GM10248 (cell line): ENCODE measurements around the gene PLD6.
"Not testable (repeated sequence)": the region's sequence is repeated elsewhere in the genome, so short reads cannot be mapped to it uniquely, and the experiment has no call there.

Source experiments
- CTCF ChIA-PET: fragments of 300-600 bp; sonication (Branson Sonifier 250); formaldehyde crosslinking; extraction: SDS; loops from one replicate; lab custom pipeline; 2021; ENCODE audit warnings: antibody characterized with exemption; lab: Yijun Ruan, JAX
- POLR2A ChIA-PET: fragments of 350-650 bp; sonication (Branson Sonifier 250); formaldehyde crosslinking; extraction: SDS; loops from one replicate; lab custom pipeline; 2020; ENCODE audit warnings: antibody characterized with exemption; lab: Yijun Ruan, JAX
- DNase-seq: peaks from one replicate; pipeline ENCODE4 v3.0.0; 2012; ENCODE audit errors: extremely low spot score
- TF ChIP-seq, protein P1 (sequence below): IDR thresholded peaks from 2 replicates; pipeline ENCODE4 v1.5.1; 2012; ENCODE audit warnings: mild to moderate bottlenecking, low read depth; ENCODE audit errors: extremely low read depth, missing control alignments, control extremely low read depth

PLD6 gene

DNA sequence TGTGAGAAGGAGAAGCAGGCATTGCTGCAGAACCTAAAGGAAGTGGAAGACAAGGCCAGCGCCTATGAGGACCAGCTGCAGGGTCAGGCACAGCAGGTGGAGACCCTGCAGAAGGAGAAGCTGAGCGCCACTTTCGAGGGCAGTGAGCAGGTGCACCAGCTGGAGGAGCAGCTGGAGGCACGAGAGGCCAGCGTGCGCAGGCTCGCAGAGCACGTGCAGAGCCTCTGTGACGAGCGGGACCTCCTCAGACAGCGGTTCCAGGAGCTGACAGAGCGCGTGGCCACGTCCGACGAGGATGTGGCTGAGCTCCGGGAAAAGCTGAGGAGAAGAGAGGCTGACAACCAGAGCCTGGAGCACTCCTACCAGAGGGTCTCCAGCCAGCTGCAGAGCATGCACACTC lies 41.5 kb downstream of the PLD6 start:
- ChIA-PET CTCF (interaction anchor here (1.0 to 1.7 kb wide), 3 partner anchors 12 to 23 kb away, joined by 3 to 4 read pairs (median 3); no protein-coding TSS in a partner anchor), POLR2A (no interaction called here)
- TF ChIP-seq, protein P1, sequence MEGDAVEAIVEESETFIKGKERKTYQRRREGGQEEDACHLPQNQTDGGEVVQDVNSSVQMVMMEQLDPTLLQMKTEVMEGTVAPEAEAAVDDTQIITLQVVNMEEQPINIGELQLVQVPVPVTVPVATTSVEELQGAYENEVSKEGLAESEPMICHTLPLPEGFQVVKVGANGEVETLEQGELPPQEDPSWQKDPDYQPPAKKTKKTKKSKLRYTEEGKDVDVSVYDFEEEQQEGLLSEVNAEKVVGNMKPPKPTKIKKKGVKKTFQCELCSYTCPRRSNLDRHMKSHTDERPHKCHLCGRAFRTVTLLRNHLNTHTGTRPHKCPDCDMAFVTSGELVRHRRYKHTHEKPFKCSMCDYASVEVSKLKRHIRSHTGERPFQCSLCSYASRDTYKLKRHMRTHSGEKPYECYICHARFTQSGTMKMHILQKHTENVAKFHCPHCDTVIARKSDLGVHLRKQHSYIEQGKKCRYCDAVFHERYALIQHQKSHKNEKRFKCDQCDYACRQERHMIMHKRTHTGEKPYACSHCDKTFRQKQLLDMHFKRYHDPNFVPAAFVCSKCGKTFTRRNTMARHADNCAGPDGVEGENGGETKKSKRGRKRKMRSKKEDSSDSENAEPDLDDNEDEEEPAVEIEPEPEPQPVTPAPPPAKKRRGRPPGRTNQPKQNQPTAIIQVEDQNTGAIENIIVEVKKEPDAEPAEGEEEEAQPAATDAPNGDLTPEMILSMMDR, result no peak
- DNase-seq, result no peak

DNA sequence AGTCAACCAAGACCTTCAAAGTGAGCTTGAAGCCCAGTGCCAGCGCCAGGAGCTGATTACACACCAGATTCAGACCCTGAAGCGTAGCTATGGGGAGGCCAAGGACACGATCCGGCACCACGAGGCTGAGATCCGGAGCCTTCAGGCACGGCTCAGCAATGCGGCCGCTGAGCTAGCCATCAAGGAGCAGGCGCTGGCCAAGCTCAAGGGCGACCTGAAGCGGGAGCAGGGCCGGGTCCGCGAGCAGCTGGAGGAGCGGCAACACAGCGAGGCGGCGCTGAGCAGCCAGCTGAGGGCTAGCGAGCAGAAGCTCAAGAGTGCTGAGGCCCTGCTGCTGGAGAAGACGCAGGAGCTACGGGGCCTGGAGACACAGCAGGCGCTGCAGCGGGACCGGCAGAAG lies 42.0 kb downstream of the PLD6 start:
- TF ChIP-seq, protein P1, result no peak
- ChIA-PET CTCF (interaction anchor here (0.9 to 1.7 kb wide), 3 partner anchors 9 to 23 kb away, joined by 3 to 4 read pairs (median 3); no protein-coding TSS in a partner anchor), POLR2A (no interaction called here)
- no peak for DNase-seq

DNA sequence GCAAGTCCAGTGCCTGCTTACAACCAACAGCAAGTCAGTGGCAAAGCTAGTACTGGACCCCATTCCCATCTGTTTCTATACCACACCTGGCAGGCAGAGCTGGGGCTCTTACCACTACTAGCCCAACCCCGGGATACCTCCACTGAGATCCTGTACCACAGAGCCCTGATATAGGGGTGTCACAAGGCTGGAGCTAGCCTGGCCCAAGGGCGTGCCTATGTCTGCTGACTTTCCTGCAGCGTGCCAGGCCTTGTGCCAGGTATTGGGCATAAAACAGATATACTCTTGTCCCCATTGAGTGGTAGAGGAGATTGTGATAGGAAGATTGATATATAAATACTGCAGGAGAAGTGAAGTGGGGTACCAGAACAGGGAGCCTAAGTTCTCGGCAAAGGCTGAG lies 44.4 kb downstream of the PLD6 start:
- TF ChIP-seq, protein P1, result no peak
- POLR2A ChIA-PET, result no interaction called here

DNA sequence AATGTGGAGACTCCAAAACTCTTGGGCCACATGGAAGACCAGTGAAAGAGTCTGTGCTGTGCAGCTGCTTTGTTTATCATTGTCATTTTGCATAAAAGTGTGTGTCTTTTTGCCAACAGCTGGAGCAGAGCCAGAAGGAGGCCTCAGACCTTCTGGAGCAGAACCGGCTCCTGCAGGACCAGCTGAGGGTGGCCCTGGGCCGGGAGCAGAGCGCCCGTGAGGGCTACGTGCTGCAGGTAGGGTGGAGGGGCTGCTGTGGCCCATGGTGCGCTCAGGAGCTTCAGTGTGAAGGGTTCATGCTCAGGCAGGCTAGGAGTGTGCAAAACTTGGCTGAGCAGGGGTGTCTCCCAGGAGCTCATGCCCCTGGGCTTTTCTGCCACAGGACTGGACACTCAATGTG lies 45.0 kb downstream of the PLD6 start:
- ChIA-PET CTCF (interaction anchor here (1.0 to 1.6 kb wide), 3 partner anchors 12 to 20 kb away, joined by 3 to 4 read pairs (median 3); no protein-coding TSS in a partner anchor), POLR2A (no interaction called here)
- no peak for DNase-seq
- TF ChIP-seq, protein P1, result no peak

More for the DNA sequence above, 44.4 kb downstream of the PLD6 start:
- CTCF ChIA-PET, result interaction anchor here (1.0 to 1.6 kb wide), 2 partner anchors 19 to 20 kb away, joined by 3 to 4 read pairs; no protein-coding TSS in a partner anchor
- DNase-seq, result no peak

DNA sequence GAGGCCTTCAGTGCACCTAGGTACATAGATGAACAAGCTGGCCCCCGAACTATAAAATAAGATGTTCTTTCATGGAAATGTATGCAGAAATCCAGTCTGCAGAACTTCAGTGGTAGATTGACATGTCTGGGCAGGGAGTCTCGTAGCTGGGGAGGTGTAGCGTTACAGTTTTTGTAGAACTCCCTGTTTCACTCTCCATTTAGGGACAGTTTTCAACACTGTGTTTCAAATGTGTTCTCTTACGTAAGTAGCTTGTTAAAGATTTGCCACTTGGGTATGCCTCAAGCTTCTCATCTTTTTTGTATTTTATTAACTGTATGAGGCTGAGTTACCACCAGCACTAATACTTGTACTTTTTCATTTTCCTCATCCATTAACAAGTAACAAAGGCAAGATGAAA lies 46.6 kb downstream of the PLD6 start:
- TF ChIP-seq, protein P1, result no peak
- POLR2A ChIA-PET, result no interaction called here
- CTCF ChIA-PET, result interaction anchor here (1.0 to 5.7 kb wide), 2 partner anchors 17 to 83 kb away, joined by 3 to 22 read pairs; no protein-coding TSS in a partner anchor
- no peak for DNase-seq

DNA sequence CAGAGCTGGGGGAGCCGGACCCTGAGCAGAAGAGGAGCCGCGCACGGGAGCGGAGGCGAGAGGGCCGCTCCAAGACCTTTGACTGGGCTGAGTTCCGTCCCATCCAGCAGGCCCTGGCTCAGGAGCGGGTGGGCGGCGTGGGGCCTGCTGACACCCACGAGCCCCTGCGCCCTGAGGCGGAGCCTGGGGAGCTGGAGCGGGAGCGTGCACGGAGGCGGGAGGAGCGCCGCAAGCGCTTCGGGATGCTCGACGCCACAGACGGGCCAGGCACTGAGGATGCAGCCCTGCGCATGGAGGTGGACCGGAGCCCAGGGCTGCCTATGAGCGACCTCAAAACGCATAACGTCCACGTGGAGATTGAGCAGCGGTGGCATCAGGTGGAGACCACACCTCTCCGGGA lies 47.6 kb downstream of the PLD6 start:
- CTCF ChIA-PET, result interaction anchor here (1.0 to 5.7 kb wide), 2 partner anchors 16 to 82 kb away, joined by 3 to 22 read pairs; no protein-coding TSS in a partner anchor
- POLR2A ChIA-PET, DNase-seq: not testable (repeated sequence)

DNA sequence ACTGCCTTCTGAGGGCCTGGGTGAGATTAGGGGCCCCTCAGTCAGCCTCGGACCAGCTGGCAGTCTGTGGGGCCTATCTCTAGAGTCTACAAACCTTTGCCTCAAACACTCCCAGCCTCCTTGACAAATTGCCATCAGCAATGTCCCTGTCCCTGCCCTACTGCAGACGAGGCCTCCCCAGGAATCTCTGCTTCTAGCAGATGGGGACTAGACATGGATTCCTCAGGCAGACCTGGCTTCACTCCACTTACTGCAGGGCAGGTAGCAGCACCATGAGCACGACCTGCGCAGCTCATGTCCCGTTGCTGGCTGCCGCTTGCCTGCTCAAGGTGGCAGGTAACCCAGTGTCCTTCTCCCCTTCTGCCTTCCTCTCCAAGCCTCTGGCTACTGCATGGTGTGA lies 49.1 kb downstream of the PLD6 start:
- DNase-seq, result no peak
- CTCF ChIA-PET, result interaction anchor here (5.7 kb wide), 1 partner anchor 14 kb away, joined by 22 read pairs; no protein-coding TSS in a partner anchor
- TF ChIP-seq, protein P1, result no peak
- POLR2A ChIA-PET, result no interaction called here
